HL-60 (cell line): ENCODE data around the gene NLGN1.

Experiments used
- DNase-seq, 2 experiments: peaks; one replicate each; pipeline ENCODE4 v3.0.0-alpha.2; 2010 to 2020; ENCODE audit warnings: low read depth in 1 of 2, low spot score in 1 of 2
- H3K27ac ChIP-seq: fragments of 250-450 bp; sonication (Bioruptor Pico); replicated peaks from 2 replicates; pipeline ENCODE4 v1.5.1; 2020; ENCODE audit warnings: mild to moderate bottlenecking, moderate library complexity
- H3K27me3 ChIP-seq: fragments of 250-450 bp; sonication (Bioruptor Pico); 2 replicates; pipeline ENCODE4 v1.5.1; 2021; ENCODE audit warnings: mild to moderate bottlenecking, moderate library complexity; ENCODE audit not compliant: insufficient read depth, poor library complexity, severe bottlenecking
- H3K4me3 ChIP-seq: replicated peaks from 2 replicates; pipeline ENCODE4 v1.5.1; 2011; ENCODE audit warnings: mild to moderate bottlenecking, control low read depth, low read length; ENCODE audit not compliant: insufficient read depth
- GABPA ChIP-seq: IDR thresholded peaks from 2 replicates; pipeline ENCODE4 v1.6.1; 2012; ENCODE audit warnings: low read depth
- POLR2AphosphoS5 ChIP-seq: IDR thresholded peaks from 2 replicates; pipeline ENCODE4 v1.6.1; 2012; ENCODE audit warnings: low read depth
- REST ChIP-seq: IDR thresholded peaks from 2 replicates; pipeline ENCODE4 v1.6.1; 2012; ENCODE audit warnings: low read depth; ENCODE audit not compliant: insufficient replicate concordance
- SPI1 ChIP-seq: IDR thresholded peaks from 2 replicates; pipeline ENCODE4 v1.6.1; 2012; ENCODE audit warnings: low read depth, mild to moderate bottlenecking, borderline replicate concordance
- TF ChIP-seq, protein P1 (sequence below): IDR thresholded peaks from one replicate; pipeline ENCODE4 v1.5.1; 2011; ENCODE audit warnings: low read length, control low read depth, inconsistent platforms; ENCODE audit not compliant: insufficient read depth

The NLGN1 gene

GRCh38 chr3:173938616-173939015, 541.1 kb downstream of the NLGN1 start:
- TF ChIP-seq GABPA (no peak), SPI1 (no peak), REST (no peak)
- TF ChIP-seq, protein P1, sequence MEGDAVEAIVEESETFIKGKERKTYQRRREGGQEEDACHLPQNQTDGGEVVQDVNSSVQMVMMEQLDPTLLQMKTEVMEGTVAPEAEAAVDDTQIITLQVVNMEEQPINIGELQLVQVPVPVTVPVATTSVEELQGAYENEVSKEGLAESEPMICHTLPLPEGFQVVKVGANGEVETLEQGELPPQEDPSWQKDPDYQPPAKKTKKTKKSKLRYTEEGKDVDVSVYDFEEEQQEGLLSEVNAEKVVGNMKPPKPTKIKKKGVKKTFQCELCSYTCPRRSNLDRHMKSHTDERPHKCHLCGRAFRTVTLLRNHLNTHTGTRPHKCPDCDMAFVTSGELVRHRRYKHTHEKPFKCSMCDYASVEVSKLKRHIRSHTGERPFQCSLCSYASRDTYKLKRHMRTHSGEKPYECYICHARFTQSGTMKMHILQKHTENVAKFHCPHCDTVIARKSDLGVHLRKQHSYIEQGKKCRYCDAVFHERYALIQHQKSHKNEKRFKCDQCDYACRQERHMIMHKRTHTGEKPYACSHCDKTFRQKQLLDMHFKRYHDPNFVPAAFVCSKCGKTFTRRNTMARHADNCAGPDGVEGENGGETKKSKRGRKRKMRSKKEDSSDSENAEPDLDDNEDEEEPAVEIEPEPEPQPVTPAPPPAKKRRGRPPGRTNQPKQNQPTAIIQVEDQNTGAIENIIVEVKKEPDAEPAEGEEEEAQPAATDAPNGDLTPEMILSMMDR = no peak
- no peak overlapping the region for H3K27ac ChIP-seq
- no peak for DNase-seq
- no peaks in the 10 kb centered on the region for H3K27me3 ChIP-seq
- H3K4me3 ChIP-seq = no peak overlapping the region

GRCh38 chr3:173939331-173939730, 541.8 kb downstream of the NLGN1 start:
- DNase-seq = no peak
- H3K27me3 ChIP-seq = no peaks in the 10 kb centered on the region
- no peak overlapping the region for H3K4me3 ChIP-seq
- TF ChIP-seq POLR2AphosphoS5 (no peak), GABPA (no peak), SPI1 (no peak), REST (no peak)
- TF ChIP-seq, protein P1 = no peak
- H3K27ac ChIP-seq = no peak overlapping the region

- Histone ChIP-seq H3K4me3 (no peak overlapping the region), H3K27me3 (no peaks in the 10 kb centered on the region), H3K27ac (no peak overlapping the region)
- TF ChIP-seq POLR2AphosphoS5 (no peak), REST (no peak), SPI1 (no peak)
- TF ChIP-seq, protein P1 = no peak
- no peak for DNase-seq
Observed at GRCh38 chr3:173943264-173943663, 545.7 kb downstream of the NLGN1 start.
